Spleen (tissue), 11 donors: Measurements from ENCODE around the gene SYNGAP1. TPM values are rescaled to one million over a fixed set of nuclear protein-coding genes. Genes with fewer than 3 reads are reported as not detected.

Experiments used
- DNase-seq: peaks from one replicate; pipeline ENCODE4 v3.0.0-alpha.2; 2020
- H3K27ac ChIP-seq, 8 donors: fragments of 200-600 bp; sonication (generic) in 7 of 8; 1 replicate in 4 of 8; 2 replicates in 4 of 8; pipeline versions ENCODE4 v1.5.0 to v1.8.0; 2016 to 2021; ENCODE audit warnings: inconsistent platforms in 4 of 8, mild to moderate bottlenecking in 4 of 8, moderate library complexity in 1 of 8
- H3K27me3 ChIP-seq, 7 donors: fragments of 200-600 bp; sonication (generic) in 6 of 7; replicated peaks in 1 of 7; 1 replicate in 4 of 7; 2 replicates in 3 of 7; pipeline versions ENCODE4 v1.5.0 to v1.8.0; 2016 to 2021; ENCODE audit warnings: inconsistent platforms in 3 of 7, mild to moderate bottlenecking in 1 of 7
- H3K36me3 ChIP-seq, 6 donors: fragments of 200-600 bp; sonication (generic) in 5 of 6; 1 replicate in 4 of 6; 2 replicates in 2 of 6; pipeline versions ENCODE4 v1.5.0 to v1.8.0; 2016 to 2021; ENCODE audit warnings: inconsistent platforms in 2 of 6
- H3K4me1 ChIP-seq, 6 donors: fragments of 200-600 bp; sonication (generic) in 5 of 6; 1 replicate in 3 of 6; 2 replicates in 3 of 6; pipeline versions ENCODE4 v1.5.0 to v1.8.0; 2016 to 2021; ENCODE audit warnings: inconsistent platforms in 3 of 6
- H3K4me3 ChIP-seq, 8 donors: fragments of 200-600 bp; sonication (generic) in 7 of 8; 1 replicate in 4 of 8; 2 replicates in 4 of 8; pipeline versions ENCODE4 v1.5.0 to v1.8.0; 2016 to 2021; ENCODE audit warnings: inconsistent platforms in 4 of 8, mild to moderate bottlenecking in 4 of 8, moderate library complexity in 2 of 8
- H3K9me3 ChIP-seq, 8 donors: fragments of 200-600 bp; sonication (generic) in 7 of 8; 1 replicate in 4 of 8; 2 replicates in 4 of 8; pipeline versions ENCODE4 v1.5.0 to v1.8.0; 2016 to 2021; ENCODE audit warnings: inconsistent platforms in 4 of 8
- POLR2A ChIP-seq, 3 donors: fragments of 450-650 bp; IDR thresholded peaks; one replicate each; pipeline ENCODE4 v1.5.1; 2017; ENCODE audit warnings: antibody characterized with exemption in 3 of 3, mild to moderate bottlenecking in 1 of 3
- POLR2AphosphoS5 ChIP-seq, 3 donors: sonication (generic); formaldehyde crosslinking; IDR thresholded peaks; one replicate each; pipeline ENCODE4 v1.5.1; 2017; ENCODE audit warnings: antibody characterized with exemption in 3 of 3
- WGBS, 5 donors: extraction: QIAGEN DNeasy Blood & Tissue Kit in 3 of 5; methylation state at CpG; one replicate each; pipeline versions ENCODE4 v1.1.5 to v1.1.7; 2013 to 2018; 5-methylcytosine and 5-hydroxymethylcytosine counted together
- intact Hi-C: fragments of 100-400 bp; cut with DNase I; formaldehyde crosslinking; loops from one replicate; pipeline ENCODE4 v1.15.0; 2023; ENCODE audit warnings: low total_unique reads
- polyA plus RNA-seq, 3 donors: library from polyadenylated mRNA; stranded (reverse); fragments of 200-250 nt; gene quantifications; one replicate each; pipeline ENCODE4 v1.2.1, GENCODE V29; 2013
- total RNA-seq, 7 donors: library from RNA; depleted of rRNA in 3 of 7; stranded (reverse); fragments of >200 nt in 3 of 7; fragmentation: NEBNext Ultra II Directional in 4 of 7; extraction: Animal tissue kit (Norgen Biotek cat#: 25700) in 4 of 7; gene quantifications; one replicate each; pipeline versions ENCODE4 v1.1.0 to v1.2.1, GENCODE V29; 2016 to 2021
- TF ChIP-seq, protein P1 (sequence below), 11 experiments: fragments of 200-600 bp in 7 of 11; fragments of 450-650 bp in 4 of 11; sonication (generic) in 4 of 11; IDR thresholded peaks in 8 of 11; conservative IDR thresholded peaks in 3 of 11; 1 replicate in 7 of 11; 2 replicates in 4 of 11; pipeline versions ENCODE4 v1.4.0 to v1.8.0; 2016 to 2021; ENCODE audit warnings: antibody characterized with exemption in 11 of 11, inconsistent platforms in 4 of 11, mild to moderate bottlenecking in 1 of 11
- donor health status: healthy with polysubstance abuse.
- donor health status: DM: no; HTN: no; CAD: no; lungs with moderate emphysema.
- donor health status: DM: no; HTN: no; CAD: no.
- donor health status: Bipolar disorder and iron deficiency.
- donor health status: healthy.
- donor health status: DM: no; HTN: no; CAD: no.
- donor health status: DM: yes; HTN: yes; CAD: no.

SYNGAP1 gene
- total and polyA plus RNA-seq, 10 donors, result 3.6 to 30.8 (median 23.9) TPM

DNA sequence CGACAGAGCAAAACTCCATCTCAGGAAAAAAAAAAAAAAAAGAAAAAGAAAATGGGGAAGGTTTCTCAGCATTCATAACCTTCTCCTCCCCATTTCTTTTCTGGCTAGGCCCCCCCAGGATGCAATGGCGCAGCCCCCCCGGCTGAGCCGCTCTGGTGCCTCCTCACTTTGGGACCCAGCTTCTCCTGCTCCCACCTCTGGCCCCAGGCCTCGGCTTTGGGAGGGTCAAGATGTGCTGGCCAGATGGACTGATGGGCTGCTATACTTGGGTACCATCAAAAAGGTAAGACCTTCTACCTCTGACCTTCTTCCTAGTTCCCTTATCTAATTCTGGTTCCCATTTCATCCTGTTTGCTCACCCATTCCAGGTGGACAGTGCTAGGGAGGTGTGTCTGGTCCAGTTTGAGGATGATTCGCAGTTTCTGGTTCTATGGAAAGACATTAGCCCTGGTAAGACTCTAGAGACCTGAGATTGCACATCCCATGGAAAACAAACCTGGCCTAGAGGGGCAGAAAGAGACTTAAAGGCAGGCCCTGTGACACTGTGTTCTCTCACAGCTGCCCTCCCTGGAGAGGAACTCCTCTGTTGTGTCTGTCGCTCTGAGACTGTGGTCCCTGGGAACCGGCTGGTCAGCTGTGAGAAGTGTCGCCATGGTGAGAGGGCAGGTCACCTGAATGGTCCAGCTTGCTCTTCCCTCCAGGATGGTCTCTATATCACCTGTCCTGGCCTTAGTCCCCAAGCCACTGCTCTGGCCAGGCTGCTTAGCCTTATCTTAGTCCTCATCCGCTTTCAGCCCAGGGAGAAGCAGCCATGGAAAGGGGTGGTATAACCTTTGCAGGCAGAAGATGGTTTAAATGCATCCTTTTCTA lies 7.5 kb upstream of the SYNGAP1 start:
- intact Hi-C loops, result no loop called here
- 90 to 94% (median 92%) methylated on average over 10 of the region's 10 CpGs for WGBS, 5 donors
- Histone ChIP-seq H3K27ac (peak overlapping the region in 7 of 8 donors; percentile 29 to 99 (median 97)), H3K27me3 (no peaks in the 10 kb centered on the region), H3K4me1 (peaks cover 40 to 74% (median 64%) of the 10 kb centered on the region in 6 donors), H3K9me3 (no peaks in the 10 kb centered on the region), H3K36me3 (peaks cover 2 to 47% (median 43%) of the 10 kb centered on the region in 6 donors), H3K4me3 (peak overlapping the region in 5 of 8 donors; percentile 67 to 85 (median 82))
- TF ChIP-seq, protein P1, sequence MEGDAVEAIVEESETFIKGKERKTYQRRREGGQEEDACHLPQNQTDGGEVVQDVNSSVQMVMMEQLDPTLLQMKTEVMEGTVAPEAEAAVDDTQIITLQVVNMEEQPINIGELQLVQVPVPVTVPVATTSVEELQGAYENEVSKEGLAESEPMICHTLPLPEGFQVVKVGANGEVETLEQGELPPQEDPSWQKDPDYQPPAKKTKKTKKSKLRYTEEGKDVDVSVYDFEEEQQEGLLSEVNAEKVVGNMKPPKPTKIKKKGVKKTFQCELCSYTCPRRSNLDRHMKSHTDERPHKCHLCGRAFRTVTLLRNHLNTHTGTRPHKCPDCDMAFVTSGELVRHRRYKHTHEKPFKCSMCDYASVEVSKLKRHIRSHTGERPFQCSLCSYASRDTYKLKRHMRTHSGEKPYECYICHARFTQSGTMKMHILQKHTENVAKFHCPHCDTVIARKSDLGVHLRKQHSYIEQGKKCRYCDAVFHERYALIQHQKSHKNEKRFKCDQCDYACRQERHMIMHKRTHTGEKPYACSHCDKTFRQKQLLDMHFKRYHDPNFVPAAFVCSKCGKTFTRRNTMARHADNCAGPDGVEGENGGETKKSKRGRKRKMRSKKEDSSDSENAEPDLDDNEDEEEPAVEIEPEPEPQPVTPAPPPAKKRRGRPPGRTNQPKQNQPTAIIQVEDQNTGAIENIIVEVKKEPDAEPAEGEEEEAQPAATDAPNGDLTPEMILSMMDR (IDR thresholded peaks at IDR 0.05 in 8 of 11, conservative IDR thresholded peaks at IDR 0.05 in 3 of 11), result no peak
- TF ChIP-seq POLR2AphosphoS5 (IDR thresholded peaks at IDR 0.05), result no peak
- no peak for TF ChIP-seq POLR2A (IDR thresholded peaks at IDR 0.05)
- peak; percentile 78 for DNase-seq

- WGBS, 5 donors, result 83 to 92% (median 86%) methylated on average over 14 of the region's 14 CpGs
- no peaks in the 10 kb centered on the region for H3K9me3 ChIP-seq
- H3K4me1 ChIP-seq, result peaks cover 40 to 80% (median 68%) of the 10 kb centered on the region in 6 donors
- DNase-seq, result peak; percentile 70
- peak overlapping the region in 4 of 8 donors; percentile 97 to 99 (median 98) for H3K27ac ChIP-seq
- peaks cover 2 to 47% (median 43%) of the 10 kb centered on the region in 6 donors for H3K36me3 ChIP-seq
- no peak for TF ChIP-seq POLR2AphosphoS5 (IDR thresholded peaks at IDR 0.05)
- TF ChIP-seq, protein P1 (IDR thresholded peaks at IDR 0.05 in 8 of 11, conservative IDR thresholded peaks at IDR 0.05 in 3 of 11), result no peak
- no peak for TF ChIP-seq POLR2A (IDR thresholded peaks at IDR 0.05)
- H3K27me3 ChIP-seq, result no peaks in the 10 kb centered on the region
- intact Hi-C loops, result no loop called here
- peak overlapping the region in 1 of 8 donors; percentile 82 for H3K4me3 ChIP-seq
Measured at GRCh38 chr6:33413241-33414120, 6.4 kb upstream of the SYNGAP1 start.

DNA sequence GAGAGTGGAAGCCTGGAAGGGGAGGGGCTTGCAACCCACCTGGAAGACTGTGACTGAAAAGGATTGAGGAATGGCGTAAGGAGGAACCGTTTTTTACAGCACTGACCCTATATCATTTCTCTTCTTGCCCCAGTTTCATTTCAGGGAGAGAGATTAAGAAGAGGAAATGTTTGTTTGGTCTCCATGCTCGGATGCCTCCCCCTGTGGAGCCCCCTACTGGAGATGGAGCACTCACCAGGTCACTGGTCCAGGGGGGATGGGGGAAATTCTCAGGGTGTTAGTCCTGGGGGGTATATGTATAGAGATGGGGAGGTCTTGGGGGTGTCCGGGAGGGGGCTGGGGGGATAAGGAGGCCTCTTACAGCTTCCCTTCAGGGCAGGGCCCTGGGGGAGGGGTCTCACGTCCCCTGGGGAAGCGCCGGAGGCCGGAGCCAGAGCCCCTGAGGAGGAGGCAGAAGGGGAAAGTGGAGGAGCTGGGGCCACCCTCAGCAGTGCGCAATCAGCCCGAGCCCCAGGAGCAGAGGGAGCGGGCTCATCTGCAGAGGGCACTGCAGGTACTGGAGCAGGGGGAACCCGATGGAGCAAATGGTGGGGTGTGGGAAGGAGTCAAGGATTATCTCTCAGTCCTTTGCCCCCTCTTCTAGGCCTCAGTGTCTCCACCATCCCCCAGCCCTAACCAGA lies 5.1 kb upstream of the SYNGAP1 start:
- intact Hi-C loops, result no loop called here
- peaks cover 2 to 47% (median 43%) of the 10 kb centered on the region in 6 donors for H3K36me3 ChIP-seq
- no peak overlapping the region for H3K4me3 ChIP-seq
- H3K9me3 ChIP-seq, result no peaks in the 10 kb centered on the region
- peak overlapping the region in 4 of 8 donors; percentile 13 to 99 (median 66) for H3K27ac ChIP-seq
- H3K27me3 ChIP-seq, result peaks cover 0 to 5% (median 0%) of the 10 kb centered on the region in 7 donors
- peaks cover 47 to 86% (median 78%) of the 10 kb centered on the region in 6 donors for H3K4me1 ChIP-seq
- 63 to 83% (median 77%) methylated on average over 11 to 12 of the region's 12 CpGs for WGBS, 5 donors
- TF ChIP-seq, protein P1 (IDR thresholded peaks at IDR 0.05 in 8 of 11, conservative IDR thresholded peaks at IDR 0.05 in 3 of 11), result peak in 3 of 11 experiments; percentile 21 to 41 (median 27)
- TF ChIP-seq POLR2AphosphoS5 (IDR thresholded peaks at IDR 0.05), result peak in 1 of 3 donors; percentile 41
- no peak for TF ChIP-seq POLR2A (IDR thresholded peaks at IDR 0.05)
- peak; percentile 78 for DNase-seq
